GM18520 (cell line): ENCODE data around the gene CDK6.

Experiments
- ATAC-seq: cut with Tn5 transposase; IDR thresholded peaks from one replicate; pipeline ENCODE4 v1.9.1; 2021; ENCODE audit not compliant: unreplicated experiment

CDK6 gene

DNA sequence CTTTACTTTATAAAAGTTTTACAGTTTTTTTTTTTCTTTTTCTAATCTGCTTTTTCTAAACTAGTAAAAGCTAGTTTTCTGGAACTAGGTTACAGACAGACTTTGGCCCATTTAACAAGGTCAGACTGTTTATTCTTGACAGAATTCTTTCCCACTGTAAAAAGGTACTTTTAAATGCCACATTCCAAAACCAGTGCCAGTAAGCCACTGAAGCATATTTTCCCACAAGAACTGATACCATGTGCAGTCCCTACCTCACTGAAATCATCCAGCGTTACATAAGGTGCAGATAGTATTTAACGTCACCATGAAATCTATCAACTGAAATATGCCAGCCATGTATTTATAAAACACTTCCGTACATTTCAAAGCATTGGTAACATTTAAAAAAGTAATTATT lies 121.6 kb downstream of the CDK6 start:
- ATAC-seq = no peak

DNA sequence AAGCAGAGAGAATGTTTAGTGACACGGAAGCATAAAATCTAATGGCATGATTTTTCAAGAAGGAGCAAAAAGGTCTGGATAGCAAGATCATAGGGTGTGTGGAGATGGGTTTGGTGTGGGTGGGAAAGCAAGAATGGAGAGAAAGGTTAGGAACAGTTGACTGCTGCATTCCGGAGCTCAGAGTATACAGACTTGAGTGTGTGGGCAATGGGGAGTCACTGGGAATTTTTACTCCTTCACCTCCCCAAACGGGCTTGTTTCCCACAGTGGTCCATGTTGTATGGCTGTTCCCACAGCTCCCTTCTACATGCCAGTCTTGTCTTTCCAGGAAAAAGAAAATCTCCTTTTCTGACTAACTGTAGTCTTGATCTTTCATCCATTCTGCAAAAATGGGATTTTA lies 122.1 kb downstream of the CDK6 start:
- no peak for ATAC-seq

DNA sequence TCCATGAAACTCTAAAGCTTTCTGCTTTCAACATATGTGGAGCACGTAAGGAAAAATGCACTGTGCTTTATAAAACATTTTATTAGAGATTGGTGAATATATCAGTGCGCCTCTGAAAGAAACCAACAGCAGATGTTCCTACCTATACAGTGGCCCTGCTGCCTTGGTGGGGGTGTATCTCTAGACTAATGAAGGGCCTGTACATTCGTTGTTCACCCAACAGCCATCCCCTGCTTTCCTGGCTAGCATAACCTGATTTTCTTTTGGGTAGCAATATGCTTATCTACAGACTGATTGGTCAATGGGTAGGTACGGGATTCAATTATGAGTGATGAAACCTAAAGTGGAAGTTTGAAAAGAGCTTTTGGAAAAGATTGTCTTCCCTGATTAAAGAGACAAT lies 126.5 kb downstream of the CDK6 start:
- ATAC-seq = no peak

DNA sequence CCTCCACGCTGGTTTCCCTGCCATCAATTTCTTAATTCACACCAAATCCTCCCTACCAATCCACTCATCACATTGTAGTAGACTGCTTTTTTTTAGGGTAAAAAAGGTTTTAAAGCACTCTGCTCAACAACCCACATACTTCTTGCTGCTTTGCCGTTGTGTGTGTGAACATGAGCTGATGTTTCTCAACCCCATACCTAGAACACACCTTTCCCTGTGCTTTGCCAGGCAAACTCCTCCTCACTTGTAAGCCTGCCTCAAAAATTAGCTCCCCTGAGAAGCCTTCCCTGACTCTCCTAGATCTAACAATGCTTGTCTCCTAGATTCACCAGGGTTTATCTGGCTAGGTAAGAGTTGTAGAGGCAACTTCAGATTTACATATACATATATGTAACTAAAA lies 127.2 kb downstream of the CDK6 start:
- ATAC-seq = no peak

DNA sequence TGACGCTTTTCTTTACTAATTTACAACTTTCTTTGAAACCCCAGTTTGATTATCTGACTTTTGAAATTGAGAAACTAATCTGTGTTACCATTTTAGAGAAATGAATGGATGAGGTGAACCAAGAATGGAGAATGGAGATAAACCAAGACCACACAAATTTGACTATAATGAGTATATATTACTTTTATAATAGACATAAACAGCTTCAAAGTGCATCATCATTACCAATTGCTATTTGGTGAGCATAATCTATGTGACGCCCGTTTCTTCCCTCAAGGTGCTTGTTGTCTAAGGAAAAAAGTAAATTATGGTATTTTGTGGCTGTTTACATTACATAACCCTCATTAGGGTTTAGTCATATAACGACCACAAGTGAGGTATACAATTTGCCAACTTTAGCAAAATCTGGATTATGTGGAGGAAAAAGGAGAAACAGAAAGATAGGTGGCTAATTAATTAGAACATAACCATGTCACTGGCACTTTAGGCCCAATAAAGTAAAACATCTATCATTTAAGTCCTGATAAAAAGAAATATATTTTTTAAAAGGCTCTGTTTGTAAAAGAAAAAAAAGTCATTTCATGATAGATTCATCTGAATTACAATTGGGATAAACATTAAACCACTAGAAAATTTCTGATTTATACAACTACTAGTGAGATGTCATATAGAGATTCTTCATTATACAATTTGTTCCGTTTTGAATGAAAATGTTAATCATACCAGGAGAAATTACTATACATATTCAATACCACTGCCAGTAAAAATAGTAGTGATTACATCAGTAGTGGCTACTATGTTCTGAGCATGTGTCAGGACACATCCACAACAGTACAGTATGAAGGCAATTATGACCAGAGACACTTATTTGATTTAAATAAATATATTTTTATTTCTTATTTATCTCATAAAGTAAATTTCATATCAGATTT lies 128.0 kb downstream of the CDK6 start:
- ATAC-seq = peak; percentile 39

DNA sequence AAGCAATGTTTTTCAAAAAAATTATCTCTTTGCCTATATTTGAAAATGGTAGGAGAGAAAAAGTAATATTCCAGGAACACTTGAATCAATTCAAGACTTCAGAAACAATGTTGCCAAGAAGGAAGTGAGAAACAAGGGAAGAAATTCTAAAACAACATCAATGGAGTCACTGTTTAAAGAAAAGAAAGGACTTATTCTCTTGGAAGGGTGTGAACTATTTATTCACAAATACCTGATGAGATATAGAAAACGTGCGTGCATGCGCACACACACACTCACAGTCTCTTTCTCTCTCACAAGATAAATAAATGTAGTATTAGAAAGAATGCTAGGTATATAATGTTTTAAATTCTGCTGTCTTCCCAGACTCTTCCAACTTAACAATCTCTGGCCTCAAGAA lies 128.9 kb downstream of the CDK6 start:
- ATAC-seq = no peak

DNA sequence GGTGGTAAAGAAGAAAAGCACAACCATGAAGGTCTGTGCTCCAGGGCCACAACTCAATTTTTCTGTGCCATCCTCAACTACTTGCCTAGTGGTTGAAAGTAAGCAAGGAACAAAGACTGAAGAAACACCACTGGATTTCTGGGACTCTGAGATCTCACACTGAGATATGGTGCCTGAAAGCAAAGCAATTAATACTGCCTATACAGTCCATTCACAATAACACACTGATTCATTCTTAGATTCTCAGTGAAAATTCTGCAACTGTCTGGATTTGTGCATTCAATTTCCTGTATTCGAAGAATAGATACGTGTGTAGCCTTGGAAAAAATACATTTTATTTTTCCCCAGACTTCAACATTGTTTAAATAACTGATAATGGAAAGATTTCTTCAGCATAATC lies 129.8 kb downstream of the CDK6 start:
- ATAC-seq = no peak

DNA sequence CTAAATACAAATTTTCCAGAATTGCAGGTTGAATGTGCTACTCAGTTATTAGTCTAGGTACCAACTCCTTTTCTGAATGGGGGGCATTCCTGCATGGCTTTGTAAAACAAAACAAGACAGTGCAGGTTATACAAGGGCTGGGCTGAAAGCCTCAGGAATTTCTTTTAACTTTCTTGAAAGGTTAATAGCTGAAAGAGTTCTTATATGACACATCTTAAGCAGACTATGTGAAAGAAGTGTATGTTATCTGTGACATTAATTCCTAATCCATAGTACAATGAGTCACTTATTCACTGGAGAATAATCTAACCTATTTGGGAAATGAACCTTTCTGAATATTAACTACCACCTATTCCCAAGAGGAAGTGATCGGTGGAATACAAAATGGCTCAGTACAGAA lies 130.5 kb downstream of the CDK6 start:
- ATAC-seq = no peak

DNA sequence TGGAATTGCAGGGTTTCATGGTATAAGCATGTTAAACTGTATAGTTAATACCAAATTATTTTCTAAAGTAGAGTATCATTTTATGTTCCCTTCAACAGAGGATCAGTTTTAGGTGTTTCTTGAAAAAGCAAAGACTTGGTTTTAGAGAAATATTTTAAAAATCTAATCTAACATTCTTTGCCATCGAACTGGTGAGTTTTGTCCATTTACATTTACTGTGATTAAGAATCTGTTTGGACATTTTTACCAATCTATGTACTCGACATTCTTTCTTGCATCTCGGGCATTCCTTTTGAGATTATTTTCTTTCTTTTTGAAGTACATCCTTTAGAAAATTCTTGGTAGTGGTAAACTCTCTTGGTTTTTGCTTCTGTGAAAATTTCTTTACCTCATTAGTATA lies 131.5 kb downstream of the CDK6 start:
- no peak for ATAC-seq

DNA sequence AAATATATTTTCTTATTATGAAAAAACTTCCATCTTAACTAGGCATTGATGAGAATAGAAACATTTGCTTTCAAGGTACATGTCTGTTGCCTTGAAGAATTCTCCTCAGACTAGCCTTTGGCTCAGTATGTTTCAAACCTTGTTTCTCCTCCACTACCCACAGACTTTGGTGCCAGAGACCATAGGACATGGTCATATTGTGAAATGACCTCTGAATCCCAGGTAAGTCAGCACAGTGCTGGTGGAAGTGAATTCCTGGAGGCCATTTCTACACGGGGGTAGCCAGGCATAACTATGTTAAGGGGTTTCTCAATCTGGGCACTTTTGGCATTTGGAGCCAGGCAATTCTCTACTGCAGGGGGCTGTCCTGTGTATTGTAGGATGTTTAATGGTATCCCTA lies 133.8 kb downstream of the CDK6 start:
- no peak for ATAC-seq

DNA sequence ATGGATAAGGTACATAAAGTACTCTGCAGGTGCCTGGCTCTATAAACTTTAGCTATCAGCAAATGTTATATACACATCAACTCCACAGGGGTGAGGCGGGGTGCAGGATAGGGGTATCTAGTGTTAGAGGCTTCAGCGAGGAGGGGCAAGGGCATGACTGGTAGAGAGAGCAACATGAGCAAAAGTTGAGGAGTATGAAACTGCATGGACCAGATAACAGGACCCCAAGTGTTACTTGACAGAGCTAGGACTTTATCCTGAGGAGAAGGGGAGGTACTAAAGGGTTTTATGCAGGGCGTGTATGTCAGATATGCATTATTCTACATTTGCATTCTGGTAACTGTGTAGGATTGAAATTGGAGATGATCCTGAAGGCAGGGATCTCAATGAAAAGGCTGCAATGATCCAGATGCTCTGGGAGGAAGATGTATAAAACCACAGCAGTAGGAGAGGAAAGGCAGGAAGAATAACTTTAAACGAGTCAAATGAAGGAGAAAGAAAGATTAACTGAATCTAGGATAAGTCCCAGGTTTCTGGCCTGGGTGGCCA lies 136.3 kb downstream of the CDK6 start:
- no peak for ATAC-seq

DNA sequence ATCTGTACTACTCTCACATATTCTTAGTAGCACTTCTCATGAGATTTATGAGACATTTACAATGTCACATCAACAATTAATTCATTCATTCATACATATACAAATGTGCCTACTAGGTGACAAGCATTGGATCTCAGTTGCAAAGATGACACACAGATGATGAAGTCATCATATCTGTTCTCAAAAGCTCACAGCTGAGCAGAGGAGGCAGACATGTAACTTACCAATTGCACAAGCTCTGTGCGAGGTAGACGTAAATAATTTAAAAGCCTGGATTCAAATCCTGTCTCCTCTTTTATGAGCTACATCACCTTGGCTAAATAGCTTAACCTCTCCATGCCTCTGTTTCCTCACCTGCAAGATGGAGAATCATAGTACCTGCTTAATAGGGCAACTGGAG lies 136.8 kb downstream of the CDK6 start:
- no peak for ATAC-seq

DNA sequence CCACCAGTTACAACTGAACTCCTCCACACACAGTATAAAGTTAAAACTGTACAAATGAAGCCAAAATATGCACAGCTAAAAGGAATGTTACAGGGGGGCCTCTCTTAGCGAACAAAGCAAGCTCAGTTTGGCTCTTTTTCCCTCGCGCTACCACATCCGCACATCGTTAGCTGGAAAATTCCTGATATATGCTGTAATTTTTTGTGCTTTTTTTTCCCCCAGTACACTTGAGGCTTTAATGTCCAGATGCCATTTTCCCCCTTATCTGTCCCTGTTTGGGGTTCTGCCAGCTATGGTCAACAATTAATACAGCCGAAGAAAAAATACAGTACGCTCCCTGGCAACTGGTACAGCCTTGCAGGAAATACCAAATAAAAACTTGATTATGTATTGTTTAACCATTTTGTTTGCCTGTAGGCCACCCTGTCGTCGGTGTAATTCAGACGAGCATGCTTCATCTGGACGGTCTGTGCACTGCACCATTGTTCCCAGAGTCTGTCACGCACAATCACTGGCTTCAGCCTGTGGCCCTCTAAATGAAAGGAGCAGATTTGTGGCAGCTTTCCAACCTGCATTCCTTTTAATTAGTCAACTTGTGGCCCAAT lies 138.0 kb downstream of the CDK6 start:
- no peak for ATAC-seq

DNA sequence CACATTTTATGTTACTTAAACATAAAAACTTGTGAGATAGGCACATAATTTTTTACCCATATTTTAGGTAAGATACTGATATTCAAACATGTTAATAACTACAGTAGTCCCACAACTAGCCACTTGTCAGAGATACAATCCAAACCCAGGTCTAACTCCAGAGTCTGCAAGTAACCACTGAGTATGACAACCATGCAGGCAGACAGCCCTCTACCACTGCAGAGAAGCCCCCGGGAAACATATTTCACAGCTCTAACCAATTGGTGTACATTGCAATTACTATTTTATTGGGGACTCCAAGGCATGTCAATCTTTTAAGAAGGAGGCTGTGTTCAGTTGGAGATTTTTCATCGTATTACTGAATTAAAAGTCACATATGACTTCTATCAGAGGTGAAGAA lies 139.0 kb downstream of the CDK6 start:
- no peak for ATAC-seq

DNA sequence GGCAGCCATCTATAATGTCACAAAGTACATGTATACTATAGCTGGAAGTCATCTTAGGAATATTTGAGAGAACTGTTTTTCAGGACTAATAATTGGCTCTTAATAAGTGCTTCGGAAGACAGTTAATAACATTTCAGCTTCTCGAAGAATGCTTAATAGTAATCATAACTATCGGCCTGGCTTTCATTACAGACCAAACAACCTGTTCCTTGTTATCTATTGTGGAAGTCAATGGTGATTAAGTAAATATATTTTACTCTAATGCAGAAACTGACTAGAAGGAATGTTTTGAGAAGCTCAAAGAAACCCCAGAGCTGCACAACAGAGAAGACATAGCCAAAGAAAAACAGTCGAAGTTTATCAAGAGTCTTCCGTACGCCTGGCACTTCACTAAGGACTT lies 139.4 kb downstream of the CDK6 start:
- no peak for ATAC-seq

DNA sequence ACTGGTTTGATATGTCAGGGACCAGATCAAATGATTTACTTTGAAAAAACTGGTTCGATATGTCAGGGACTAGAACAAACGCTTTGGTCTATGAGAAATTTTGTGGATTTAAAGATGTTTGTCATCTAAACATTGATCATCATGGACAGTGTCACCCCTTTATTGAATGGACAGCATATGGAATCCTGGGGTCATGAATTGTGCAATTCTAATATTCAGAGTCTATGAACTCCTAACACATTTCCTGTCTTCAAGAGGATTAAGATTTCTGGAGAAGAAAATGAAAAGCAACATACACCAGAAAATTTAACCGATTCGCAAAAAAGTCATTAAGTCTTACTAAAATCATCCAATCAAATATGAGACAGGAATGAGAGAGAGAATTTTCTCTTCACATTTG lies 139.8 kb downstream of the CDK6 start:
- no peak for ATAC-seq

DNA sequence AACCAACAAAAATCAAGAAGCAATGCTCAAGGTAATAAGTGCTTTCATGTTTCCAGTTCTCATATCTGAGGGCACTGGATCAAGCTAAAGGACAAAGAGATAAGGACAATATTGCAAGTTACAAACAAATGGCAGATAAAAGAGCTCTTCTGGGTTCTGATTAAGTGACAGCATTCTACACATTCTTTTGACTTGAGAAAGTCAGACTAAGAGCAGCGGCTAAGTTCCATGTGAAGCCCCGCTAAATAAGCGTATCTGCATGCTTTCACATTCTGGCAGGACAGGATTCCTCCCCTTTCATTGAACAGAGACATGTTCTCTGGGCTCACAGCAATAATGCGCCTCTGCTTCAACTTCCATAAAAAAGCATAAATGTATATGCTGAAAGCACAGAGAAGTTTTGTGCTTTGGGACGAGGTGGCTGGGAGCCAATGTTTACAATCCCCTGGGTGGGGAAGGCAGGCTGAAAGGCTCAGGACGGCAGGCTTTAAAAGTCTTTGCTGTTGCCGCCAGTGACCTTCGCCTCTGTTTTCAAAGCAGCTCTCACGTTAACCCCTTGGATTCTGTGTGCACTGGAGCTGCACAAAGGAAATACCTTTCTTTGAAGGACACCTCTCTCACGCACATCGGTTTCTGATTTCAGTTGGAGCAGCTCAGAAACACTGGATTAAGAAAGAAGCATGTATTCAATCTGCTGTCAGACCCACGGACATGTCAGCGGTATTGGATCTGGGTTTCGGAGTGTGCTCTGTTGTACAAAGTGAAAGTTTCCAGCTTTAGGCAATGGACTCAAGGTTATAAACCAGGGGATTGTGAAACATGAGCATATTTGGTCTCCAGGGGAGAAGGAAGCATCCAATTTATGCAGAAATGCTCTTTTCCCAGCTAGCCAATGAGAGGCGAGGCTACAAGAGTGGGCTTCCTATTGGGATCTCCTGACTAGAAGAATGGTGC lies 140.8 kb downstream of the CDK6 start:
- no peak for ATAC-seq

DNA sequence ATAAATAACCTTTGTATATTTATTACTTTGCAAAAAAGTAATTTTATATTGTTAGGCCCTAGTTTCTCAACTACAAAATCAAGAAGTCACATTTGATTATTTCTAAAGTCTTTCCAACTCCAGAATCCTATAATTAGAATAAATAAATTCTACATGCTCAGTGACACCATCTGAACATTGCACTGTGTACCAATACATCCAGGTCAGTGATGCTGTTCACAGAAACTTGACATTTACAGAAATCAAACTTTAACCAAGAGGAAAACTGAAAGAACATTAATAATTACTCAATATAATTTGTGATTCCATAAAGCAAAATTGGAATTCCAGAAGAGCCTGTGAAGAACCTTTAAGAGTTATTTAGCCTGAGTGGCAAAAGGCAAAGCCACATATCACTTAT lies 142.2 kb downstream of the CDK6 start:
- no peak for ATAC-seq

DNA sequence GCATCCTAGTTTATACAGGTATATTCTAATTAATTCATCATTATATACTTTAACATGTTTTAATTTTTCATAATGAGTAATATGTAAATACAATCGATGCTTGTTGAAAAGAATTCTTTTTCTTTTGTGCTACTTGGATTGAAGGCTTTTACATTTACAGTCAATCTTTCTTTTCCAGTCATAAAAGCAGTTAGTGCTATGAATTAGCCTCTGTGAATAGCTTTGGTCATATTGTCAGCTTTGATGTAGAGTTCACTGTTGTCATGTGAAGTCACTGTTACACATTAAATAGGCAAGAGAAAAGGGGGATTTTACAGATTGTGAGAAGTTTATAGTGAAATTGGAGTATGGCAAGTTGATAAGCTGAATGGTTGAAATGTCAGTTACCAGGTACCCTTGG lies 142.9 kb downstream of the CDK6 start:
- no peak for ATAC-seq

DNA sequence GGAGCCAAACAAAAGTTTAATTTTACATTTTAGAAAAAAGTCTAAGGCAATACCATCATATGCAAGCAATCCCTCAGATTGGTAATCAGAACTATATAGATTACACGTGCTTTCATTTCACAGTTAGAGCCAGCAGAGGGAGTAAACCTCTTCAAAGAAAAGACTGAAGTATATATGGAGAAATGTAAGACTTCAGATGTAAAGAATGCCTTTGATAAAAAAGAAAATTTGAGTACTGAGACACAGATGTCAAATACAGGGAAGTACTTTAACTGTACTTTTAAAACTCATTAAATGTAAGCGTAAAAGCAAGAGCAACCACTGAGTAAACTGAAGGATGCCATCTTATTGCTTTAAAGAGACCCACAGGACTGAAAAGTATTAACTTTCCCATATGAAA lies 144.8 kb downstream of the CDK6 start:
- peak; percentile 72 for ATAC-seq
